ENCODE measurements around the gene PABPN1.

DNA sequence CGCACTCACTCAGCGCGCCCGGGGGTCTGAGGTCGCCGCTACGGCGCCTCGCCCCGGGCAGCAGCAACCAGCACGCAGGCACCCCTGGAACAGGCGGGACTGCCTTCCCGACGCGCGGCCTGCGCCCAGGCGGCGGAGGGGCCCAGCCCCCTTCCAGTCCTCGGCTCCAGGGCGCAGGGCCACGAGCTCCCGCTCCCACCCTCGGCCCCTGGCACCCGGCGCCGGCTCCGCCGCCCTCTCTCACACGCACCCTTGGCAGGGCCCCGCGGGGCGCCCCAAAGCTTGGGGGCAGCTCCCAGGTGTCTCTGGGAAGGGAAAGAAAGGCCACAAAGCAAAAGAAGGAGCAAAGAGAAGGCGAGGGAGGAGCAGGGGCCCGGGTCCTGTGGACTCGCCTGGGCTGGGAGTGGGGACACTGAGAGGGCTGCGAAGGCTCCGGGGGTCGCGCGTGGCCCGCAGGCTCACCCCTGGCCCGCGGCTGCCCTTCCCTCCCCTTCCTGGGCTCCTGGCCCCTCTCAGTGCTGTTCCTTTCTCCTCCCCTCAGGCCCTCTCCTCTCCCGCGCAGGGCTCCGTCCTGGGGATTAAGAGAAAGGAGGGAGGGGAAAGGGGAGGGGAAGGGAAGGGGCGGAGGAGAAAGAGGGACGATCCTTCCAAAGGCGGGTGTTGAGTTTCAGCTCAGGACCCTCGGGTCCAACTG, 44.6 kb downstream of the PABPN1 start:
- TF ChIP-seq GATA3 (IDR thresholded peaks at IDR 0.05; ENCODE audit: low read depth, low read length) (no peak), GATA2 (IDR thresholded peaks at IDR 0.05; ENCODE audit: low read depth, low read length) (no peak)

Data from SH-SY5Y (cell line).